Liver (tissue), 2 donors: ENCODE results near the gene PYDC1.

ENCODE experiments used
- CTCF ChIP-seq: fragments of 150-350 bp; IDR thresholded peaks from 2 replicates; pipeline ENCODE4 v1.5.1; 2017; ENCODE audit warnings: improper control_type of control experiment, low read depth, low read length; ENCODE audit not compliant: missing input control
- TF ChIP-seq, protein P1 (sequence below): IDR thresholded peaks from 2 replicates; pipeline ENCODE4 v1.6.1; 2016; ENCODE audit warnings: antibody characterized with exemption, mild to moderate bottlenecking
- donor health status: healthy.

DNA sequence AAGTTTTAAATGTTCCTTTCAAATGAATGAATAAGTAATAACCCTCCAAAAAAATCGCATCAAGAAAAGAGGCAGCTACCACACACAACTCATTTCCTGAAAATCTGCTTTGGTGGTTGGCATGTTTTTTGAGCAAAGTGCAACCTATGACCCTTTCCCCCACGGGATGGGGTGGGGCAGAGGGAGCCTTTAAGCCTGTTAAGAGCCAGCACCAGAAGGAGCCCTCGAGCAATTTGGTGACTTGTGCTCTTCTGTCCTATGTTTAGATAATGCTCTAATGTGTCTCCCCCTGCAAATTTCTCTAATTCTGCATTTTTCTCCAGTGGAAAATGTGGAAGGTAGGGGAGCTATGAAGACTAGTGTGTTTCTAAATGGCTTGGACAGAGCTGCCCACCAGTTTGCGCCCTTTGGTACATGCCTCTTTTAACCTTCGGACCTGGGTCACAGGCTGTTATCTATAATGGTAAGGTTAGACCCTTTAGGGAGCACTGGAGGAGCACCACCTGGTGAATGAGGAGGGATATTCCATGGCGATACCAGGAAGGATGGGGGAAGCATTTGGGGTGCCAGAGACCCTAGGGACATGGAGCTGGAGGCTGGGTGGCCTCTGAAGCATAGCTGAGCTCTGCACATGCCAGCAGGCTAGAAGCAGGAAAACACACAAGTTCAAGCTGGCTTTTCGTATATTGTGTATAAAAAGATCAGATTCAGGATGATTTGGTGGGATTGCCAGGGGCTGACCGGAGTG is 15.9 kb downstream of the PYDC1 start:
- TF ChIP-seq, protein P1, sequence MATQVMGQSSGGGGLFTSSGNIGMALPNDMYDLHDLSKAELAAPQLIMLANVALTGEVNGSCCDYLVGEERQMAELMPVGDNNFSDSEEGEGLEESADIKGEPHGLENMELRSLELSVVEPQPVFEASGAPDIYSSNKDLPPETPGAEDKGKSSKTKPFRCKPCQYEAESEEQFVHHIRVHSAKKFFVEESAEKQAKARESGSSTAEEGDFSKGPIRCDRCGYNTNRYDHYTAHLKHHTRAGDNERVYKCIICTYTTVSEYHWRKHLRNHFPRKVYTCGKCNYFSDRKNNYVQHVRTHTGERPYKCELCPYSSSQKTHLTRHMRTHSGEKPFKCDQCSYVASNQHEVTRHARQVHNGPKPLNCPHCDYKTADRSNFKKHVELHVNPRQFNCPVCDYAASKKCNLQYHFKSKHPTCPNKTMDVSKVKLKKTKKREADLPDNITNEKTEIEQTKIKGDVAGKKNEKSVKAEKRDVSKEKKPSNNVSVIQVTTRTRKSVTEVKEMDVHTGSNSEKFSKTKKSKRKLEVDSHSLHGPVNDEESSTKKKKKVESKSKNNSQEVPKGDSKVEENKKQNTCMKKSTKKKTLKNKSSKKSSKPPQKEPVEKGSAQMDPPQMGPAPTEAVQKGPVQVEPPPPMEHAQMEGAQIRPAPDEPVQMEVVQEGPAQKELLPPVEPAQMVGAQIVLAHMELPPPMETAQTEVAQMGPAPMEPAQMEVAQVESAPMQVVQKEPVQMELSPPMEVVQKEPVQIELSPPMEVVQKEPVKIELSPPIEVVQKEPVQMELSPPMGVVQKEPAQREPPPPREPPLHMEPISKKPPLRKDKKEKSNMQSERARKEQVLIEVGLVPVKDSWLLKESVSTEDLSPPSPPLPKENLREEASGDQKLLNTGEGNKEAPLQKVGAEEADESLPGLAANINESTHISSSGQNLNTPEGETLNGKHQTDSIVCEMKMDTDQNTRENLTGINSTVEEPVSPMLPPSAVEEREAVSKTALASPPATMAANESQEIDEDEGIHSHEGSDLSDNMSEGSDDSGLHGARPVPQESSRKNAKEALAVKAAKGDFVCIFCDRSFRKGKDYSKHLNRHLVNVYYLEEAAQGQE, result no peak
- no peak for TF ChIP-seq CTCF
